ENCODE data around the gene KSR2.

DNA sequence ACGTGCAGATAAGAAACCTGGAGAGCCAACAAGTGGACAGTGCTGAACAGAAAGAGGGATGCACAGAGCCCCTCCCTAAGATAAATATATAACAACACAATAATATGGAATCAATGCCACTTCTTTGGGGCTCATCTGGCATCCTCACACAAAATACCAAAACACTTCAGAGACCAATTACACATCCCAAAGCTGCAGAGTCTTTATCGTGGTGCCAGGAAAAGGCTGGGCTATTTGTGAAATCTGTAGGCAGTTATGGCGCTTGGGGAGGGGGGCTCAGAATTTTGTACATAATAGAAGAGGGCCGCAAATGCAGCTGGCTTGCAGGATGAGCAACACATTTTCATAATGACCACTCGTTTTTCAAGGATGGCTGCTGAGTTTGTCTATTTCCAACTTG is 446.9 kb downstream of the KSR2 start:
- no peak for TF ChIP-seq POLR2A (IDR thresholded peaks at IDR 0.05)
- TF ChIP-seq, protein P1, sequence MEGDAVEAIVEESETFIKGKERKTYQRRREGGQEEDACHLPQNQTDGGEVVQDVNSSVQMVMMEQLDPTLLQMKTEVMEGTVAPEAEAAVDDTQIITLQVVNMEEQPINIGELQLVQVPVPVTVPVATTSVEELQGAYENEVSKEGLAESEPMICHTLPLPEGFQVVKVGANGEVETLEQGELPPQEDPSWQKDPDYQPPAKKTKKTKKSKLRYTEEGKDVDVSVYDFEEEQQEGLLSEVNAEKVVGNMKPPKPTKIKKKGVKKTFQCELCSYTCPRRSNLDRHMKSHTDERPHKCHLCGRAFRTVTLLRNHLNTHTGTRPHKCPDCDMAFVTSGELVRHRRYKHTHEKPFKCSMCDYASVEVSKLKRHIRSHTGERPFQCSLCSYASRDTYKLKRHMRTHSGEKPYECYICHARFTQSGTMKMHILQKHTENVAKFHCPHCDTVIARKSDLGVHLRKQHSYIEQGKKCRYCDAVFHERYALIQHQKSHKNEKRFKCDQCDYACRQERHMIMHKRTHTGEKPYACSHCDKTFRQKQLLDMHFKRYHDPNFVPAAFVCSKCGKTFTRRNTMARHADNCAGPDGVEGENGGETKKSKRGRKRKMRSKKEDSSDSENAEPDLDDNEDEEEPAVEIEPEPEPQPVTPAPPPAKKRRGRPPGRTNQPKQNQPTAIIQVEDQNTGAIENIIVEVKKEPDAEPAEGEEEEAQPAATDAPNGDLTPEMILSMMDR (IDR thresholded peaks at IDR 0.05), result no peak

All from testis (tissue), 2 donors.